HT-29 (cell line): Measurements from ENCODE around the gene ASB18. TPM values are rescaled to one million over a fixed set of nuclear protein-coding genes. Genes with fewer than 3 reads are reported as not detected.

Source experiments
- DNase-seq: peaks from one replicate; pipeline ENCODE4 v3.0.0-alpha.2; 2015; ENCODE audit warnings: low spot score
- total RNA-seq: library from RNA; depleted of rRNA; stranded (reverse); fragments of >200 nt; shearing (Covaris generic); gene quantifications from 2 replicates; pipeline ENCODE4 v1.2.3, GENCODE V29; 2014

The ASB18 gene
- total RNA-seq, 1 experiment from 2014 or later = not detected

DNA sequence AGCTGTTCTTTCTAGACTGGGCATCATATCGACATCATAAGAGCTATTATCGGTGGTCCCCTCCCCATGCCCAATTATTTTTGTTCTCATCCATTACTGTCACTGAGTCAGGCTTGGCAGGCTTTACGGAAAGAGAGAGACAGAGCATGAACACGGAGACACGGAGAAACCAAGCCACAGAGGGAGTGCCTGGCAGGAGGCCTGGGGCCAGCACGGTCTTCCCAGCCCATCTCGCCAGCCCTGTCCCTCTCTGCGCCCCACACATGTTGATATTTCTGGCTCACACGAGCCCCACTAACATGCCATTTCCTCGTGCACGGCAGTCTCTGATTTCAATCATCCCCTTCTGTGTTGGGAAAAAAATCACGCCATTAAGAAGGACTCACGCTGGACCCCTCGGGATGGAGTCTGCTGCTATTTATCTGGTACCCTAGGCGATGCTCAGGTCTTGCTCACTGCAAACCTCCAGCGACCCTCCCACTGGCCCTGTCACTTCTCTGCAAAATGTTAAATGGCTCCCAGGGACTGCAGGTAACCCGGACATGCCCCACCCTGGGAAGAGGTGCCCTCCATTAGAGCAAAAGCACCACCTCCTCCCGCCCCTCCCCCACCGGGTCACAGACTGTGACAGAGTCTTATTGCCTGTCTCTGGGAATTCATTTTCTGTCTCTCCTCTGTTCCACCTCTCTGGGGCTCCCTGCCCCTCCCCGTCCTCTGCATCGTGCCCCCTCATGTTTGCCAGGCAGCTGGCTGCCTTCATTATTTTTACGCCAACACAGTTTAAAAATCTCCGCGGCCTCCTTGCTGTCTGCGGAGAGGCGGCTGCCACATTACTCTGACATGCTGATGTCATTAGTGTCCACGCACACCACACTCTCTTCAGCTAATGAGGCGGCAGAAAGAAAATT is 55.9 kb downstream of the ASB18 start:
- no peak for DNase-seq

DNA sequence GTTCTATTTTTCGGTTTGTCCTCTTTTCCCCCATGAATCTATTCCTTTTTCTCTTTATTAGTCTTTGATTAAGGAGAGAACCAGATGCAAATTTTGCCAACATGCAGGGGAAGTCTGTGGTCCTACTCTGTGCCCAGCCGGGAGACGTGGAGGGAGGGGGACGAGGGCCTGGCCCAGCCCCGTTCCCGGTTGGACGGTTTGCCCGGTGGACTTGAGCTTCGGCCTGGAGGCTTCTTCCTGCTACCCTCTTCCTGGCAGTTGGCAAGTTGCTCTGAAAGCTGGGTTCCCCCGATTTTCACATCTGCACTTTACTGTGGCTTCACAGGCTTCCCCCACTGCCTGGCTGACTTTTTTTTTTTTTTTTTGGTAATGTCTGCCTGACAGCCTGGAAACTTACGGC is 56.7 kb downstream of the ASB18 start:
- no peak for DNase-seq

DNA sequence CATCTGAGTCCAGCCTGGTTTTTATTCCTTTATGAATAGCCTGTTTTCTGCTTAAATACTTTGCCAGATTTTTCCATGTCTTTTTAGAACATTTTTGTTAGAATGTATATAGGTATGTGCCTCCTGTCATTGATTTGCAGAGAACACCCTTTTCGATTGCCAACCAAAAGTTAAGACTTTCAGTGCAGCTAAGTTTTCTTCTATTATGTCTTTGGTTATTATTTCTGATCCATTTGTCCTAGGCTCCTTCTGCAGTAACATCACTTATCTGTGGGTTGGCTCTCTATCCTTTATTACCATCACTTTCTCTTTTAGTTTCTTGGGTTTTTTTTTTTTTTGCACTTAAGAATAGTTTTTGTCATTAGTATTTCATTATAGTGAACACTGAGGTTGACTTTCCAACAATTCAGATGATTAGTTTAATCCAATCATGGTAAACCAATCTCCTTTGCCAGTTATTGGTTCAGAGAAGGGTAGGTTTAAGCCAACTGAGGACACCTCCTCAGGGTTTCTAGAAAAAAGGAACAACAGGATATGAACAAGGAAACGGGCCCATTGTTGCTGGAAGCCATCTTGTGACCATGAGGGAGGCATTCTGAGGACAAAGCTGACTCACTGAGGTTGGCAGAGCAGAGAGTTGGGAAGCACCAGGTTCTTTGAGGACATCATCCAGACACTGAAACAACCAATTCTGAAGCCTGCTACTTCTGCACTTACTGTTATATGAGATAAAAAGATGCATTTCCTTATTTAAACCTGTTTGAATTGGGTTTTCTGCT is 58.1 kb downstream of the ASB18 start:
- no peak for DNase-seq

DNA sequence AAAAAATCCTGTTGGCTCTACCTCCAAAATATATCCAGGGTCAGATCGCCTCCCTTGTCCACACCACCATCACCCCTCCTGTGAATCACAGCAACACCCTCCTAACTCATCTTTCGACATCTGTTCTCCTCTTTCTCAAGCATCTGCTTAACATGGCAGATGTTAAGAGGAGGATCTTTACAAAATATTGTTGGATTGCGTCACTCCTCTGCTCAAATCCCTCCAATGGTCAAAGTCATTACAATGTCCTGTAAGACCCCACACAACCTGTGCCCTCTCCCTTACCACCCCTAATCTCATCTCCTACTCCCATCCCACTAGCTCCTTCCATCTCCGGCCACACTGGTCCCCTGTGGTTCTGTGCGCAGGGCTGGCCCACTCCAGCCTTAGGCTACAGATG is 59.3 kb downstream of the ASB18 start:
- no peak for DNase-seq

DNA sequence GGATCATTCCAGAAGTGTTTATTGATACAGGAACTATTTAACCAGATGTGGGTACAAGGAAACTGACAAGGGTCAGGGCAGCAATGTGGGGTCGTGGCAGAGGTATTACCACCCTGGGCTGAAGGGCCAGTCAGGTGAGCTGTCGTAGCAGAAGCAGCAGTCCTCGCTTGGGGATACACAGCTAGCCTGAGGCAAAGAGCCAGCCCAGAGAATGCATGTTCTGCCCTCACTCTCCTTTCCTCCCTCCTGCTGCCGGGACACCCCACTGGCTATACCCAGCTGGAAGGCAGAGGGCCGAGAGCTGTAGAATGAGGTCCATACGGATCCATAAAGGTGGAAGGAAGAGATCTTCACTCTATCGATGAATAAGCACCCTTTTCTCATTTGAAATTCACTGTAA is 63.8 kb downstream of the ASB18 start:
- DNase-seq = no peak

DNA sequence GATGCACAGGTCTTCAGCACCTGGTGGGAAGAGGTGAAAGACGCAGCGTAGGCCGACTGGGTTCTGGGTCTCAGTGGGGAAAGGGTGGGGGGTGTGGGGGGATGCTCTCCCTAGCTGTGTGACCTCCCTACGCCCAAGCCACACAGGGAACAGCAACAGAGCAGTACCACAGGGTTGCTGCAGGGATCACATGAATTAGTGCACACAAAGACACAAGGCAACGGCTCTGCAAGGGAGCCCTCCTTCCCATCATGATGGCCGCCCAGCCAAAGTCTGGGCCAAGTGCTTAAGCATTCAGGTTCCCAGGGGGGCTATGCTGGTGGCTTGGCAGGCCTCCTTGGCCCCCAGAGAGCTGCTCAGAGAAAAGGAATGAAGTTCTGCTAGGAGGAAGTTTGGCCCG is 67.8 kb downstream of the ASB18 start:
- no peak for DNase-seq

DNA sequence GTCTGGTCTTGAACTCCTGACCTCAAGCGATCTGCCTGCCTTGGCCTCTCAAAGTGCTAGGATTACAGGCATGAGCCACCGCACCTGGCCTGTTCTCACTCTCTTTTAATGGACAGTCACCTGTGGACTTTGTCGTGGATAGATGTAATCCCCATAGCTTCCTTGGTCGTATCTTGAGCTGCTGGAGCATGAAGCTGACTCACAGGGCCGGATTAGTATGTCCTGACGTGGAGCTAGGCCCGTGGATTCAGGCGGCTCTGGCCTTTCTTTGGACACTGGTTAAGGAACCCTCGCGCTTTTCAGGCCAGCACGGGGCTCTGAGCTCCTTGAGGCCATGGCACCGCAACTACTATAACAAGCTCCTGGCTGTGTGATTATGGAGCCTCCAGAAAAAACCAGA is 68.5 kb downstream of the ASB18 start:
- DNase-seq = no peak

DNA sequence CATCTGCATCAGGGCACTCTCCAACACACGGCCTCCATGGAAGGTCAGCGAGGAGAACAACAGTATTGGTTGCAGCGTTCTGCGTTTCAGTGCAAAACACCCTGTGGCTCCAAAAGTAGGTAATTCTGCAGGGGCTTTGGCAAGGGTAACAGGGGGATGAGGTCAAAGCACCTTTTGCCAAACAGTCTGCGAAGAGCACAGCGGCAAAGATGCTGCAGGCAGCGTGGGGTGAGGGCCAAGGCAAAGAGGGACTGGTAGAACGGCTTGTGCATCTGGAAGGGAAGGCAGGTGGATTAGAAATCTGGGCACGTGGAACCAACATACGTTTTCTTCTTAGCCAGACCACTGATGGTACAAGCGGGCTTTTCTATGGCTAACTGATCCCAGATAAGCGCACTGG is 69.4 kb downstream of the ASB18 start:
- DNase-seq = no peak

DNA sequence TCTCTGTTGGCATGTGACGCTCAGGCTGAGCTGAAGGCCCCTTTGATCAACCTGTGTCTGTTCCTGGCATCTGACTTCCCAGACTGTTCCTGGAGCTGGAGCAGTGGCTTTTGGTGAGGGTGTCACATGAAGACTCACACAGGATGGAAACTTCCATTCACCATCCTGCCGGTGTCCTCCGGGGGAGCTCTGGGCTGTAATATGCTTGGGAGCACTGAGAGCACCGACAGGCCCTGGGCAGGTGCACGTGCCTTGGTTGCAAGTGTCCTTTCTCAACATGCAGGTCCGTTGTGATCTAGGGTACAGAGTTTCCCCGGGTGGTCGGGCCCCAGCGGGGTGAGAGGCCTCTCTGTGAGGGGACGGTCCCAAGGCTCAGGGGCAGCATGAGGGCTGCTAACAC is 71.2 kb downstream of the ASB18 start:
- DNase-seq = no peak

DNA sequence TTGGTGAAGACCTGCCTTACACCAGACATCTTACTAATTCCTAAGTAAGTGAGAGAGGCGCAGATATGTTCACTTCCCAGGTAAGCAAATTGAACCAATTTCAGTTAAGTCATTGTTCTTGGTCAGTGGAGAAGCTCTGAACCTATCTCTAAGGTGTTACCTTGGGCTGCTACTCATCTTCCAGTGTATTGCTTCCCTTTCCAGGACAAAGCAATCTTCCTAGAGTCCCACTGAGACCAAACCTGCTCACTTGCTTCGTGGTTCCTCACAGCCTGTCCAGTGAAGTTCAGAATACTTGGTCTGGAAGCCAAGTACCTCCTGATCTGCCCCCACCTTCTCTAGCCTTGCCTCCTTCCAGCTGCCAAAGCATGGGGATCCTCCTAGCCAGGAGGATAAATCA is 73.5 kb downstream of the ASB18 start:
- DNase-seq = no peak

DNA sequence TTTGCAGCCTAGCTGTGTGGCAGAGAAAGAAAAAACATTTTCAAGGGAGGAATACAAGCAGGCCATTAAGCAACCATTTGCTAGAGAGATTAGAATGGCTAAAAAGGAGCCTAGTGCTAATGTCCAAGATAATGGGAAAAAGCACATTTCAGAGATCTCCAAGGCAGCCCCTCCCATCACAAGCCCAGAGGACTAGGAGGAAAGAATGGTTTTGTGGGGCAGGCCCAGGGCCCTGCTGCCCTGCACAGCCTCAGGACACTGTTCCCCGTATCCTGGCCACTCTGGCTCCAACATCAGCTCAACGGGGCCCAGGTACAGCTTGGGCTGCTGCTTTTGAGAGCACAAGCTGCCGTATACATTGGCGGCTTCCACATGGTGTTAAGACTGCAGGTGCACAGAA is 79.5 kb downstream of the ASB18 start:
- DNase-seq = no peak

DNA sequence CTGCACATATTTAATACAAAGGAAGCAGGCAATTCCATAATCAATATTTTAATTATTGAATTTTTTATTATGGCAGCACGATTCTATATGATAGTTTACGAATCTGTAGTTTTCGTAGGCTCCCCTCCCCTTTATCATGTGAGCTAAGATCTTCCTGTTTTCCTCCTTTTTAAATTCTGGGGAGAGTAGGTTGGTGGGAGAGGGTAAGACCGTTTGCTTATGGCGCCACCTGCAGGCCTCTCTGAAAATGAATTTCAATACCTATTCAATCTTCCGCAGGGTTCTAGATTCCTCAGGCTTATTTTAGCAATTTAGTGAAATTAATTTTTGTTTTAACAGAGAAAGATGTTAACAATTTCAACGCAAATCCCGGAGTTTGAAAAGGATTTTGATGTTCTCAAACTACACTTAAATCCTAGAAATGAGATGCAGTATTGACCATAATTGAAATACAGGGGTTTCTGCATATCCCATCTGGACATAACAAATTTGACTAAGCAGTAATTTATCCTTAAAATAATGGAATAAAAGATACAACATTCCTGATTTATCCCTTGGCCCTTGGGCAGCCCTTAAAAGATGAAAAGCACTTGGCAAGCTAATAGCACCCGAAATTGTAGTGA is 83.3 kb downstream of the ASB18 start:
- peak; percentile 81 for DNase-seq

DNA sequence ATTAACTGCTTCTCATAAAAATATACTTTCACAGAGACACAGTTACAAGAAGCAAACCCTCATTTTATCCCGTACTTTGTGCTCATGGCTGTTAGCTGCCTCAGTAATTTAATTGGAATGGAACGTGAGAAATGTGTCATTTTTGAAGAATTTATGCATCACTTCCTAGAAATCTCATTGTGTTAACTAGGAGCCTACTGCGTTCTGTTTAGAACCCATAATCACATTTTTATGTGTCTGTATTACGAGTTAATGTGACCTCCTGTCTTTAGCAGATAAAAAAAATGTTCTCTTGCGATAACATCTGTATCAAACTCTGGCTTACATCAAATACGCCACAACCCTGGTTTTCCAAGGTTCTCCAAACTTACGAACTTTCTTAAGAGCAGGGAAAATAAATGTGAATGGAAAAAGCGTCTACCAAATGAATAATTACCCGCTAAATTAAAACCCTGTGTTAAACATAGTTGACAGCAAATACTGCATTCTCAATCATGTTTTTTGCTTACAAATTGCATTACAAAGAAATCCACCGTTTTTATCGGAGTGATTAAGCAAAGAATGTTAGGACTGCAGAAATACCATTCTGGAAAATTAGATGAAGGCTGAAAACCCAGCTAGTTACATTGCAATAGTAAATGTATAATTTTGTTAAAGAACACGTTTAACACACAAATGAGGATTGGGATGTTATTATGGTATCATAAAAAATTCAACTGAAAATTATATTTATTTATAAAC is 84.0 kb downstream of the ASB18 start:
- no peak for DNase-seq

DNA sequence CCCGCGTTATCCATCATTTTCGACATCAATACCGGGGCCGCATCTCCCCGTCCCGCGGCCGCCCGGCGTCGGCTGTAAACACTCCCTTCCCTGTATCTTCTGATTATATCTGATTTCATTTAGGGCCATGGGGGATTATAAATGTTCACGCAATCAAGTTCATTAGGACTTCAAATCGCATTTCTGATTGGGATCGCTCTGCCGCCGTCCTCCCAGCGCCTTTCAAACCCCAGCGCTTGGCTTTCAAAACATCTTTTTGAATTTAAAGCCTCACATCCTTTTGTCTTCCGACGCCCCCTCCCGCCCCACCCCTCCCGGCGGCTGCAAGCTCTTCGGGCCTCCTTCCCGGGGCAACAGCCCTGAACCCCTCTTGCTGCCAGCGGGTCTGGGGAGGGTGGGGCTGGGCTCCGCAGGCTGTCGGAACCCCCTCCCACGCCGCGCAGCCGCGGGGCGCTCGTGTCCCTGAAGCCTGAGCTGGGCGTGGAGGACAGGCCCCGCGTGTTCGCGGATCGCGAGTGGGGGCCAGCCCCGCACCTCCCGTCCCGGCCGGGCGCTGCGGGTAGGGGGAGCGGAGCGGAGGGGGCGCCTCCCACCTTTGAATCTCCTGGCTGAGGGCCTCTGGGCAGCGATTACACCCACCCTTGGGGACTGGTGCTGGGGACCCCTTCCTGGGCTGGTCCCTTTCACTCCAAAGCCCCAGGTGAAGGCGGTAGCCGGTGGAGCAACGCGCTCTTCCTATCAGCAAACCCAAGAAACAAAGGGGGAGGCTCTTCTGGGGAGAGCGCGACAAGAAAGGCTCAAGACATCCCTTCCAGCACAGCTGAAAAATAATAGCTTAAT is 84.8 kb downstream of the ASB18 start:
- DNase-seq = no peak

DNA sequence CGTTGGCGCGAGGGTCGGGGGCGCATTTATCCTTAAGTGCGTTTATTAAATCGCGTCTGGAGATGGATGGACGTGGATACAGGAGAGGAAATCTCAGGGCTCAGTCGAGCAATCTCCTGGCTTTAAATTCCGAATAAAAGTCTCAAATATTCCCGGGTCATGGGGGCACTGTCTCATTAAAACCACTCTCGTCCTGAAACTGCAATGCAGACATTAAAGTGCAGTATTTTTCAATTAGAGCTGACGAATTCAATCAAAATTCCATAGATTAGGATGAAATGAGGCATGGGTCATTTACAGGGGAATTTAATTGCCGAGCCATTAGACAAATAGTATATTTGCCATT is 85.3 kb downstream of the ASB18 start:
- no peak for DNase-seq

DNA sequence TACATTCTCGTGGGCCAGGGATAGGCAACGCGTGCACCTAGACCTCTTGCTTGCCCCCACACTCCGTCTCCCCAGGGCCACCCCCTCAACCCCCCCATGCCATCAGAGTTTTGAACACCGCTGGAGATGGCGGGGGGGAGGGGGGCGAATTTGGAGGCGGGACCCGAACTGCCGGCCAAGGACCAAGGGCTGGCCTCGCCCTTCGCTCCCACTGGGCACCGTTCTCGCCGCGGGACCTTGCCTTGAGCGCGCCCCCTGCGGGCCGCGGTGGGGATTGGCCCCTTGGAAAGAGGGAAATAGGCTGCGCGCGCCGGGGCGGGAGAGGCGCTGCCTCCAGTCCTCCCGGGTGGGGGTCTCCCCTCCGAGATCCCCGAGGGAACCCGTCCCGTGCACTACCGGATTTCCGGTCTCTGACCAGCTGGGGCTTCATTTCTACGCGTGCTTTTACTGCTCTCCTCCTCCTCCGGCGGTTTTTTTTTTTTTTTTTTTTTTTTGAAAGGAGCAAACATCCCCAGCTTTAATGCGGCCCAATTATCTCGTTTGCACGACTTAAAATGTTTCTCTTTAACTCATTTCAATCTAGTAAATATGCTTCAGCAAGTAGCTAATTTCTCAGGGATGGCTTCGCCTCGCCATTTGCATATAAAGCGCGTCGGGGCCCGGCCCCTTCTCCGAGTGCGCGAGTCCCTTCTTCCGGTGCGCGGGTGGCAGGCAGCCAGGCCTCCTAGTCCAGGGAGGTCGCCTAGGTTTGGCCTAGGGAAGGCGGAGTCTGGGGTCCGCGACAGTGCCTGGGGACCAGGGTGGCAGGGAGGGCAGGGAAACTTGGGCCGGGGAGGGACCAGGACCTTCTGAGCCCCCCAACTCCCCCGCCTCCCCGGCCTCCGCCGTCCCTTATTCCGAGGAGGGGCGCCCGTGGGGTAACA is 86.0 kb downstream of the ASB18 start:
- peak; percentile 66 for DNase-seq

DNA sequence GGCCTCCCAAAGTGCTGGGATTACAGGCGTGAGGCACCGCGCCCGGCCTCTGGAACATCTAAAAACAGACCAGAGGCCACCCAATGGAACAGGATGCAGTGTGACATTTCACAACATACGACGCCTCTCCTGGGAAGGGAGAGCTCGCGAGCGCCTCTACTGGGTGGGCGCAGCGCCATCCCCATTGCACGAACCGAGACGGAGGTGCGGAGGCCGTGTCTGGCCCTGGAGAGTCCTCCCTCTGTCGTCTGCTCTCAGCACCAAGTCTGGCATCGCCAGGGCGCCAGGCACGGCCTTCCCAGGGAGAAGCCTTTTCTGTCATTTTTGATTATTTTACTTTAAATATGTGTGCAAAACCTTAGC is 86.6 kb downstream of the ASB18 start:
- DNase-seq = no peak

DNA sequence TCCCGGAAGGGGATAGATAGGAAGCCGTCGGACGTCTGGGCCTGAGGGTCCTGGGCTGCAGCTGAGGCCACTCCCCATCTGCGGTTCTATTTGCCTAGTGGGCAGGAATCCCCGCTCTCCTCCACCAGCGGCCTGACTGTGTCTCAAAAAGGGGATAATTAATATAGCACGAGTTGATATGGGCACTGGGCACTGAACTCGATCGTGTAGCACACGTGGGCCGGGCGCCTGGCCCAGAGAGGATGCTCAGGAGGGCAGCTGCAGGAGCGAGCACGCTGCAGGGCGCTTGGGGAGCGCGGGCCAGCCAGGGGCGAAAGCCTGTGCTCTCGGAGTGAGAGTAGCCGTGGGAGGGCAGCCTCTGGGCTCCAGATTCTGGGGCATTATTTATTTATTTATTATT is 87.3 kb downstream of the ASB18 start:
- DNase-seq = no peak

DNA sequence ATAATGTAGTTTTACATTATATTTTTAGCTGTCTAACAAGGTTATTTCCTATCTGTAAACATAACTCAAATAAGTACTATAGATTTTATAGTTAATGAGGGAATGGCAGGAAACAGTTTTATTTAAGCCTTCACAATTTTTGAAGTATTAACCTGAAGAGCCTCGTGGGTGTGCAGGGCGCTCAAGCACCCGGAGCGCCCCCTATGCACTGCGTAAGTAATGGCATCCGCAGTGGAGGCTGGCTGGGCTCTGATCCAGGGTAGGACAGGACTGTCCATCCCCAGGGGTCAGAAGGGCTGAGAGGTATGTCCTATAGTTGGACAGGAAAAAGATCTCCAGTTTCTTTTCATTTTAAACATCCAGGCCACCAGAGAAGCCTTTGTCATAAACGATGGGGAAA is 87.8 kb downstream of the ASB18 start:
- DNase-seq = peak; percentile 51
